Vagina (tissue), 2 donors: Measurements from ENCODE around the gene POLN. TPM values are rescaled to one million over a fixed set of nuclear protein-coding genes. Genes with fewer than 3 reads are reported as not detected.

Source experiments
- DNase-seq, 2 donors: peaks; one replicate each; pipeline ENCODE4 v3.0.0-alpha.2; 2017; ENCODE audit errors: extremely low spot score in 2 of 2
- H3K27ac ChIP-seq: fragments of 200-600 bp; sonication (generic); one replicate; pipeline ENCODE4 v1.5.1; 2019
- H3K27me3 ChIP-seq: fragments of 200-600 bp; sonication (generic); one replicate; pipeline ENCODE4 v1.5.1; 2019
- H3K36me3 ChIP-seq, 2 donors: fragments of 200-600 bp; sonication (generic); one replicate each; pipeline ENCODE4 v1.5.1; 2017 to 2019
- H3K4me1 ChIP-seq: fragments of 200-600 bp; sonication (generic); one replicate; pipeline ENCODE4 v1.5.1; 2019
- H3K4me3 ChIP-seq, 2 donors: fragments of 200-600 bp; sonication (generic); 1 replicate in 1 of 2; 2 replicates in 1 of 2; pipeline ENCODE4 v1.5.1; 2016 to 2019
- H3K9me3 ChIP-seq: fragments of 200-600 bp; sonication (generic); one replicate; pipeline ENCODE4 v1.5.1; 2019
- CTCF ChIP-seq, 3 experiments: fragments of 450-650 bp in 2 of 3; fragments of 200-600 bp in 1 of 3; sonication (generic) in 1 of 3; IDR thresholded peaks; one replicate each; pipeline ENCODE4 v1.5.1; 2017 to 2019; ENCODE audit warnings: antibody characterized with exemption in 3 of 3, mild to moderate bottlenecking in 2 of 3, moderate library complexity in 2 of 3
- POLR2A ChIP-seq, 2 donors: fragments of 450-650 bp; IDR thresholded peaks; one replicate each; pipeline ENCODE4 v1.6.1; 2017; ENCODE audit warnings: antibody characterized with exemption in 2 of 2, mild to moderate bottlenecking in 2 of 2, moderate library complexity in 2 of 2
- POLR2AphosphoS5 ChIP-seq, 2 donors: sonication (generic); formaldehyde crosslinking; IDR thresholded peaks; one replicate each; pipeline ENCODE4 v1.9.0; 2017; ENCODE audit warnings: antibody characterized with exemption in 2 of 2, mild to moderate bottlenecking in 2 of 2, low read depth in 1 of 2; ENCODE audit not compliant: insufficient read depth in 1 of 2
- intact Hi-C: fragments of 100-400 bp; cut with DNase I; formaldehyde crosslinking; loops from one replicate; pipeline ENCODE4 v1.15.1; 2023
- total RNA-seq: library from RNA; depleted of rRNA; stranded (reverse); fragments of >200 nt; gene quantifications from one replicate; pipeline ENCODE4 v1.2.3, GENCODE V29; 2016

POLN gene
- total RNA-seq, 1 donor from 2014 or later, result 3.9 TPM

- intact Hi-C loops, result no loop called here
- no peaks in the 10 kb centered on the region for H3K9me3 ChIP-seq
- no peaks in the 10 kb centered on the region for H3K36me3 ChIP-seq
- no peaks in the 10 kb centered on the region for H3K27me3 ChIP-seq
- H3K4me3 ChIP-seq, result no peak overlapping the region
- H3K4me1 ChIP-seq, result no peaks in the 10 kb centered on the region
- no peak for DNase-seq
- no peak for TF ChIP-seq POLR2A (IDR thresholded peaks at IDR 0.05)
- TF ChIP-seq POLR2AphosphoS5 (IDR thresholded peaks at IDR 0.05; ENCODE audit: insufficient read depth in 1 of 2, low read depth in 1 of 2), result no peak
- TF ChIP-seq CTCF (IDR thresholded peaks at IDR 0.05), result no peak
- H3K27ac ChIP-seq, result no peak overlapping the region
These were observed 152.7 kb downstream of the POLN start for GRCh38 chr4:2089222-2089621.

GRCh38 chr4:2087170-2087569, 154.8 kb downstream of the POLN start:
- Histone ChIP-seq H3K27me3 (no peaks in the 10 kb centered on the region), H3K9me3 (no peaks in the 10 kb centered on the region), H3K4me1 (no peaks in the 10 kb centered on the region), H3K27ac (no peak overlapping the region), H3K4me3 (no peak overlapping the region), H3K36me3 (no peaks in the 10 kb centered on the region)
- intact Hi-C loops, result no loop called here
- DNase-seq, result no peak
- no peak for TF ChIP-seq POLR2AphosphoS5 (IDR thresholded peaks at IDR 0.05; ENCODE audit: insufficient read depth in 1 of 2, low read depth in 1 of 2)
- no peak for TF ChIP-seq POLR2A (IDR thresholded peaks at IDR 0.05)

DNA sequence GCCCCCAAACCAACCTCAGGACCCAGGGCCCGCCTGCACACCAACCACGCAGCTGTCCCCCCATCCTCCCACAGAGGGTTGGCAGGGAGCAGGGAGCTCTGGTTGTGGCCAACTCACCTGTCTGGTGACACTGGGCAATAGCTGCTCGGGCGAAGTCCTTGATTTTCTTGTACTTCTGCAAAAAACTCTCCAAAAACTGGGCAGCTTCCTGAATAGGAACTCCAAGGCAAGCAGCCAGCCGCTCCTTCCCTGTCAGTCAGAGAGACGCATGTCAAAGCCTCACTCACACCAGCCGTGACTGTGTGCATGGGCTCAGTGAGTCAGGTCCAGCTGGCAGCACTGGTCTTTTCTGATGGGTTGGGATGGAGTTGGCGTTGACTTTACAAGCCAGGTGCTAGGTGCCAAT, 156.4 kb downstream of the POLN start:
- H3K27me3 ChIP-seq, result no peaks in the 10 kb centered on the region
- no peak overlapping the region for H3K4me3 ChIP-seq
- intact Hi-C loops, result no loop called here
- no peak overlapping the region for H3K27ac ChIP-seq
- TF ChIP-seq CTCF (IDR thresholded peaks at IDR 0.05) (no peak), POLR2A (IDR thresholded peaks at IDR 0.05) (no peak), POLR2AphosphoS5 (IDR thresholded peaks at IDR 0.05; ENCODE audit: insufficient read depth in 1 of 2, low read depth in 1 of 2) (no peak)
- no peak for DNase-seq
- H3K9me3 ChIP-seq, result no peaks in the 10 kb centered on the region
- H3K36me3 ChIP-seq, result no peaks in the 10 kb centered on the region
- no peaks in the 10 kb centered on the region for H3K4me1 ChIP-seq

GRCh38 chr4:2084316-2084715, 157.6 kb downstream of the POLN start:
- Histone ChIP-seq H3K4me3 (no peak overlapping the region), H3K9me3 (no peaks in the 10 kb centered on the region), H3K27ac (no peak overlapping the region), H3K27me3 (no peaks in the 10 kb centered on the region), H3K36me3 (no peaks in the 10 kb centered on the region), H3K4me1 (no peaks in the 10 kb centered on the region)
- TF ChIP-seq POLR2A (IDR thresholded peaks at IDR 0.05), result no peak
- TF ChIP-seq POLR2AphosphoS5 (IDR thresholded peaks at IDR 0.05; ENCODE audit: insufficient read depth in 1 of 2, low read depth in 1 of 2), result no peak
- no peak for TF ChIP-seq CTCF (IDR thresholded peaks at IDR 0.05)
- DNase-seq, result no peak
- intact Hi-C loops, result no loop called here

DNA sequence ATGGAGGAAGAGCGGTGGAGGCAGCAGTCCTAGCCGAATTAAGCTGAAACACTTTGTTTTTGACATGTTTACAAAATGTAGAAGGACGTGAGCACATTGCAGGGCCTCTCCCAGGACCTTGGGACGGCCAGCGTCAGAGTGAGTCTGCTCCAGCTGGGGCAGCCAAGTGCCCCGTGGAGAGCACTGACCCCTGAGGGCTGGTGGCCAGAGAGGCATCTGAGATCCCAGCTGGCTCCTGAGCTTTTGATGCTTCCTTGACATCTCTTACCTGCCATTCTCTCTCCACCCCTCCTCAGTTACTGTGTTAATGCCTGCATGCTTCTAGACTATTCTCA, 158.1 kb downstream of the POLN start:
- intact Hi-C loops, result no loop called here
- no peak for TF ChIP-seq POLR2AphosphoS5 (IDR thresholded peaks at IDR 0.05; ENCODE audit: insufficient read depth in 1 of 2, low read depth in 1 of 2)
- no peak for TF ChIP-seq POLR2A (IDR thresholded peaks at IDR 0.05)
- TF ChIP-seq CTCF (IDR thresholded peaks at IDR 0.05), result no peak
- H3K36me3 ChIP-seq, result no peaks in the 10 kb centered on the region
- no peak overlapping the region for H3K27ac ChIP-seq
- no peak overlapping the region for H3K4me3 ChIP-seq
- no peaks in the 10 kb centered on the region for H3K27me3 ChIP-seq
- H3K9me3 ChIP-seq, result no peaks in the 10 kb centered on the region
- no peaks in the 10 kb centered on the region for H3K4me1 ChIP-seq
- no peak for DNase-seq
